CD4-positive, alpha-beta T cell treated with Interleukin-6 for 4 hours (primary cell): Measurements from ENCODE around the gene AK5.
"Not testable (repeated sequence)": the region's sequence is repeated elsewhere in the genome, so short reads cannot be mapped to it uniquely, and the experiment has no call there.

Source experiments
- DNase-seq: peaks from one replicate; pipeline ENCODE4 v3.0.0-alpha.2; 2020; ENCODE audit warnings: mixed read lengths

AK5 gene

DNA sequence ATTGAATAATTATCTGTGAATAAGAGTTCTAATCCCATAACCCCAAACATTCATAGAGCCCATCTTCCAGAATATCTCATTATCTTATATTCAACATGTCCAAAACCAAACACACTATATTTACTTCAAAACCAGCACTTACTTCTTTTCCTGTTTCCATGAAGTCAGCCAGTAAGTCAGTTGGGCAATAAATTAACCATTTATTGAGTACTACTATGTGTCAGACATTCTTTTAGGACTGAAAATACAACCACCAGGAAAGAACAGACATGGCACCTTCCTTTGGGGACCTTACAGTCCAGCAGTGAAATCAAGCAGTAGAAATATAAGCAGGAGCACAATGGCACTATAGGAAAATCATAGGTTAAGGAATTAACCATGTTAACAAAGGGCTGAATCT, 8.8 kb downstream of the AK5 start:
- DNase-seq: no peak

DNA sequence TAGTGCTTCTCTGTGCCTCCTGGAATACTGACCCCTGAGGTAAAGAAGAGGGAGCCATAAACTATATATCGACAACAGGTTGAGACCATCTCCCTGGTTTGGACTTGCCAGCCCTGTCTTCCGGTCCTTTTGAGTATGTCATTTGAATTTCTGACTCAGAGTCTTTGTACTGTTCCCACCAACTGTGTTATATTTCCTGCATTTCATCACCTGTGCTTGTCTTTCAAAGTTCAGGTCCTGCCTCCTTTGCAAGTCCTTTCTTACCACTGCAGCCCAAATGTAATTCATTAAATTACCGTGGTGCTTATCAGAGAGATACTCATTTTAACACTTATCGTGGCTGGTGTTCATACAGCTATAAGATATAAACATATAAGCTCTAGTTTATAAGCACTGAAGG, 10.7 kb downstream of the AK5 start:
- DNase-seq: no peak

DNA sequence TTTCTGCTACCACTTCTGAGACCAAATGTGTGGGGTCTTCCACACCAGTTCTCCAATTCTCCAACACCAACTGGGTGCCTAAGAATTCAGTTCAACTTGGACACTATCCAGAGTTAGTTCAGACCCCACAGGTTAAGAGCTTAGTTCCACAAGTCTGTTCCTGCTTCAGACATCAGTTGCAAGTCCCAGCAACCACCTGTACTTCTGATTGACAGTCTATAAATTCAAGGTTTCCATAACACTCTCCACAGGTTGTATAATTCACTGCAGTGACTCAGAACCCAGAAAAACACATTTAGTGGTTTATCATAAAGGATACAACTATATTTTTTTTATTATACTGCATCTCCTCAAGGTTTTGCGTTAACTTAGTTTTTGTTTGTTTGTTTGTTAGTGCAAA, 18.7 kb downstream of the AK5 start:
- no peak for DNase-seq

- DNase-seq: peak; percentile 34
These were observed 21.6 kb downstream of the AK5 start for GRCh38 chr1:77303387-77303786.

- DNase-seq: peak; percentile 9
These were observed 27.2 kb downstream of the AK5 start for GRCh38 chr1:77308889-77309621.

DNA sequence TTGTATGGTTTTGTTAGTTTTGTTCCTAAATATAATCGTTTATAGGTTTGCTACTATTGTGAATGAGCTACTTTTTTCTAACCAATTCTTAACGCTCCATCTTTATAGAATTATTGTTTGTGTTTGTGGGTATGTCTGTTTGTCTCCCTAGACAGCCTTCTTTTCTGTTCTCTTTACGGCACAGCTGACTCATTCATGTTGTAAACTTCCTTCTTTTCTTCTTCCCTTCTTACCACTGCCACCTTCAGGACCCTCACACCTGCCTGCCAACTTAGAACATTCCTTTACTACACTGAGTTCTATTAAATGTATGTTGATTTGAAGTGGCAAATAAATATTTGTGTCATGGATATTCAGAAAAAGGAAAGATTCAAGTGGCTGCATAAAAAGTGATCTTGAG, 29.1 kb downstream of the AK5 start:
- DNase-seq: no peak

DNA sequence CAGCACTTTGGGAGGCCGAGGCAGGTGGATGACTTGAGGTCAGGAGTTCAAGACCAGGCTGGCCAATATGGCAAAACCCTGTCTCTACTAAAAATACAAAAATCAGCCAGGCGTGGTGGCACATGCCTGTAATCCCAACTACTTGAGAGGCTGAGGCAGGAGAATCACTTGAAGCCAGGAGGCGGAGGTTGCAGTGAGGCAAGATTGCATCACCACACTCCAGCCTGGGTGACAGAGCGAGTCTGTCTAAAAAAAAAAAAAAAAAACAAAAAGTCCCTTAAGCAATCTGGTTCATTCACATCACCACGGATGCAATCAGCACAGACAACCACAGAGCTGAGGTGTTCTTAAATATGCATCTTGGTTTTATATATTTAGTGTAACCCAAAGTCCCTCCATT, 30.5 kb downstream of the AK5 start:
- not testable (repeated sequence) for DNase-seq

- DNase-seq: peak; percentile 40
These were observed 31.7 kb downstream of the AK5 start for GRCh38 chr1:77313491-77313890.

DNA sequence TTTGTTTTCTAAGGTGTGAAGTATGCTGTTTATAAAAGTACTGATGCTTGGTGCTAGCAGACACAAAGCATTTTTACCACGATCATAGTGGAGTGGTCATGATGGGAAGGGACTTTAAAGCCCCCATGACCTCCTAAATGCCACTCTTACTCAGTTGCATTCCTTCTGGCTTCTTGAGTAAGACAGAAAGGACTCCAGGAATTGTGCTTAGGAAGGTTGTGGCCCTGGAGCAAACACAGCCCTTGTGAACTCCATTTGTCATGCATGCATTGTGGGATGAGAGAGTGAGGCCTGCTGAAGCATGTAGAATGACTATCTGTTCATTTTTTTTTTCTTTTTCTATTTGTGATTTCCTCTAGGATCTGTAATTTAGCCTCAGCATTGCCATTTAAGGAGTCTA, 34.2 kb downstream of the AK5 start:
- no peak for DNase-seq

DNA sequence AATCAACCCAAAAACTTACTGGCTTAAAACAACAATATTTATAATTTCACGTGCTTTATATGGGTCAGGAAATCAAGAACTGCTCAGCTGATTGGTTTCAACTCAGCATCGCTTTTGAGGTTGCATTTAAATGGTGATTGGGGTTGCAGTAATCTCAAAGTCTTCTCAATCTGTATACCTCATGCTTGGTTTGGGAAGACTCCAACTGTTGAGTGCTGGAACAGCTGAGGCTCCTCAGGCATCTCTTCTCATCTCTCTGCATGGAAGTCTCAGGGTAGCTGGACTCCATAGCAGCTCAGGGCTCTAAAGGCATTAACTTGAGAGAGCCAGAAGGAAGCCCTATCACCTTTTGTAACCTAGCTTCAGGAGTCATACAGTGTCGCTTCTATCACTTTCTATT, 35.1 kb downstream of the AK5 start:
- no peak for DNase-seq

GRCh38 chr1:77319036-77319705, 37.4 kb downstream of the AK5 start:
- no peak for DNase-seq

GRCh38 chr1:77322061-77322900, 40.5 kb downstream of the AK5 start:
- DNase-seq: no peak

DNA sequence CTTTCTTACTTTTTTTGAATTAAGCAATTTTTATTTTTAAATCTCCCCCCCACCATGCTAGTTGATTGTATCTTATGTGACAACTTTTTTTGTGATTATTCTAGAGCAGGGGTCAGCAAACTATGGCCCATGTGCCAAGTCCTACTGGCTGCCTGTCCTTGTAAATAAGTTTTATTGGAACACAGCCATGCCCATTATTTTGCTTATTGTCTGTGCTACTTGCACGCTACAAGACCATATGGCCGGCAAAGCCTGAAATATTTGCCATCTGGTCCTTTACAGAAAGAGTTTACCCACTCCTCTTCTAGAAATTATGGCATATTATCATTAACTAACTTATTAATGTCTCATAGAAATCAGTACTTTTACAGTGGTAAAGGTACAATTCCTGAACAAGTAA, 51.7 kb downstream of the AK5 start:
- no peak for DNase-seq

- DNase-seq: no peak
These were observed 54.9 kb downstream of the AK5 start for GRCh38 chr1:77336729-77337128.

GRCh38 chr1:77339326-77339725, 57.5 kb downstream of the AK5 start:
- no peak for DNase-seq

- DNase-seq: no peak
These were observed 59.4 kb downstream of the AK5 start for GRCh38 chr1:77341195-77341594.

GRCh38 chr1:77342745-77343144, 60.9 kb downstream of the AK5 start:
- DNase-seq: no peak

DNA sequence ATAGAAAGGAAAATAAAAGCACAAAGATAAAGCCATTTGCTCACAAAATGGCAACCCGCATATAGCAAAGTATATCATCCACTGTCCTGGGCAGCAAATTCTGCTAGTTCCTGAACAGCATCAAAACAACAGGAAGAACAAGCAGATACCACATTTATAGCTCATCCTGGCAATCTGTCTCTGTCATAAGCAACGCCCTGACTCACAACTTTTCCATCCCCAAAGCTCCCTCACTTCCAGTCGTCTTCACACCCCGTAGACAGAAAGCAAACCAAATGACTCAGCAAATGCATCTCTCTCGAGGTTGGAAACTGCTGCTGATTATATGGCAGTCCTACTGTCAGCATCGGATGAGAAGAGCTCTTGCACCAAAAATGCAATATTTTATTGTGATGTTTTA, 65.8 kb downstream of the AK5 start:
- DNase-seq: no peak

GRCh38 chr1:77348549-77348948, 66.7 kb downstream of the AK5 start:
- no peak for DNase-seq

GRCh38 chr1:77349275-77349674, 67.5 kb downstream of the AK5 start:
- no peak for DNase-seq

- DNase-seq: no peak
These were observed 68.4 kb downstream of the AK5 start for GRCh38 chr1:77350012-77350770.

- no peak for DNase-seq
These were observed 72.7 kb downstream of the AK5 start for GRCh38 chr1:77354536-77354935.

DNA sequence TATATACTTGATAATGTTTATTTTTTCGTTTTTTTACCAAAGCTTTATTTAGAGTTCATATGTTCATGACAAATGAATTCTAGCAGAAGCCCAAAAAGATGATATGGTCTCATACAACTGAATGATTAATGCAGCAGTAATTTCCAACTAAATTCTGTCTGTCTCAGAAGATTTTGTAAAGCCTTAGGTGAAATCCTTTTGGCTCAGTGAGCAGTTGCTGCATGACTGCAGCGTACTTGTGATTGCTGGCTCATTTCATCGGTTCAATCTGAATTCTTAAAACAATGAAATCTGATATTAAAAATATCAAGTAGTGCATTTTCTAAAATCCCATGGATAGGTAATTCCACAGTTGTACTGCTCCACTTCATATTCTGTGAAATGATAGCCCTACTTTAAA, 73.2 kb downstream of the AK5 start:
- DNase-seq: no peak
